Stimulated activated CD4-positive, alpha-beta T cell treated with anti-CD3 and anti-CD28 coated beads, Interleukin-4, amount 100 ng/mL, for 4 hours (primary cell): Measurements from ENCODE around the gene RBMS3.
"Not testable (repeated sequence)": the region's sequence is repeated elsewhere in the genome, so short reads cannot be mapped to it uniquely, and the experiment has no call there.

Source experiments
- DNase-seq, 2 experiments: peaks; one replicate each; pipeline ENCODE4 v3.0.0-alpha.2; 2020

The RBMS3 gene

DNA sequence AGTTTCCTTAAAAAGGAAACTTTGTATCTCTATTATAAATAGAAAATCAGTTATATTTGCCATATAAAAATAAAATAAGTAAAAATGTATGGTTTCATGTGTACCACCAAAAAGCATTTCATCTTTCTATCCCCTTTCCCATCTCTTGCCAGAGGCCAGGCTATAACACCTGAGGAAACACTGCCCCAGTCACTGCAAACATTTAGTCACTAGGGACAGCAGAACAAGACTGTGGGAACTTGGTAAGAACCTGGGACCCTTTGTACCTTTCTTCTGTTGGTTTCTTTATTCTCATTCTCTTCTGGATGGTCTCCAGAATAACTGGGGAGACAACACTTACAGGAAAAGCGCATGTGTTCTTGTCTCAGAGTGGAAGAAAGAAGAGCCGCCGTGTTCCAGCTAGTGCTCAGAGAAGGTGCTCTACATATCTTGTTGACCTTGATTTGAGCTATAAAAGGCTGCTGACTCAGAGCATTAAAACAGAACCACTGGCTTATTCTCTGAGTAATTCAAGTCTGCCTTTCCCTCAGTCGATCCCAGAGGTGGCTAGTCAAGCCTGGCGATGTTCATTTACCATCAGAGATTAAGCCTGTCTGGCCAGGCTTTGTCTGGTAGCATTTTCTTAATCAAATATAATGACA, 361.6 kb downstream of the RBMS3 start:
- no peak for DNase-seq

DNA sequence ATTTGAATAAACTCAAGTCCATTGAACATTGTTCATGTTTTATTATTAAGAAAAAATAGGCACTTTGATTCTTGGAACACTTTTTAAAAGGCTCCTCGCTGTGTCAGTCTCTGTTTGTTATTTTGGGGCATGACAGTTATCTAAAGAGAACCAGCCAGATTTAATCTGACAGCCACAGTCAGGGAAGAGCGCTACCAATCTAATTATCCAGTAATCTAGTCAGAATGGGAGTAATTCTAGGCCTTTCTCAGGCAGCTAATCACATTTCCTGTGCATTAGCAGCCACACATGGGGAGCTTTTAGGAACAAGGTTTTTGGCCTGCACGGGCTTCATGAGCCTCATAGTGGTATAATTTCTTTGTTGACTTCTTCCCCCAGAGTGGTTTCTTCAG, 362.2 kb downstream of the RBMS3 start:
- no peak for DNase-seq

DNA sequence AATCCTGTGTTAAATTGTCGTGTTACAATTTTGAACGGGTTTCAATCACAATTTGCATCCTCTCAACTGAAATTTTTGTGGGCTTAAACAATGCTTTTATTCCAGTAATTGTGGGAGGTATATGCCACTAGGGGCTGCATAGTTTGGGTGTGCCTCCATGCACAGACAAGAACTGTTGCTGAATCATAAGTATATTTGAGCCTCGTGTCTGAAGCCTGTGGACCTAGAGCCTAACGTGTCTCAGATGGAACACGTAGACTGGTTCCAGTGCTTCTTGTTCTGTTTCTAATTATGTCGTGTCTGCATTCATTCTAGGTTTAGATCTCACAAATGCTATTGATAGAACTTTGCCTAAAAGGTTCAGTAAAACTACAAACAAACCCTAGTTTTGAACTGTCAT, 363.4 kb downstream of the RBMS3 start:
- no peak for DNase-seq

DNA sequence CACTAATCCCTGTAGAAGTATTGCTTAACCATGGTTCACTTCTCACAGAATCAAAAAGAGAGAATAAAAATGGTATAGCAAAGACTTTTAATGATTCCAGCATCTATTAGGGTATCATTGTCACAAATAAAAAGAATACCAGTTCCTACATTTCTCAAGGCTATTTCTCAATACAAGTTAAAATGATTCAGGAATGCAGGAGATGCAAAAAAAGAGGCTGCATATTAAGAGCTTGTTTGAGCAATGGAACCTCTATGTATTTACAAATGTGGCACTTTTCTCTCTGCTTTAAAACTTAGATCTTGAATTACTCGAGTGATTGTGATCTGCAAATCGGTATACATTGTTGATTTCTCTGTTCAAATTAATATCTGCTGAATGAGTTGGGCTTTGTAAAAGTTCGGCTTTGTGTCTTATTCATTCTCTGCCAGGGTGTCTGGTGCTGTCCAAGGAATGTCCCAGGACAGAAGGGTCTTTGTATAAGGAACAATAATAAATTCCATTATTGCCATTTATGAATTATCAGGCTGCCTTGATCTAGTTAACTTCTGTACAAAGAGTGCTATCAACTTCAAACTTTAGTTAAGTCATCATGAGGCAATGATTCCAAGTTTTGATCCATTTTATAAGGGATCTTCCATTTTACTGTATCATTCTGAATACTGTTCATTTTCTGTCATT, 364.2 kb downstream of the RBMS3 start:
- DNase-seq = no peak

DNA sequence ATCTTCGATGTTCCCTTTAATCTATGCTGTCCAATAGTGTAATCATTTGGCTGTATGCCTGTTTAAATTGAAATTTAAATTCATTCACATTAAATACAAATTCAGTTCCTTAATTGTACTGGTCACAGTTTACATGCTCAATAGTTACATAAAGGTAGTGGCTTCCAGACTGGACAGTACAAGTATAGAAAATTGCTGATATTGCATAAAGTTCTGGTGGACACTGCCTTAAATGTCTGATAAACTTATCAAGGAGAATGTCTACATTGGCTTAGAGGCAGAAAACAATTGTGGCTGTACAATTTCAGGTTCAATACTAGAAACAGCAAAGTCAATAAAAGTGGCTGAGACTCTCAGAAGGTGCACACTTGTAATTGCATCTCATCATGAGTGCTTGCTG, 365.2 kb downstream of the RBMS3 start:
- DNase-seq = no peak

DNA sequence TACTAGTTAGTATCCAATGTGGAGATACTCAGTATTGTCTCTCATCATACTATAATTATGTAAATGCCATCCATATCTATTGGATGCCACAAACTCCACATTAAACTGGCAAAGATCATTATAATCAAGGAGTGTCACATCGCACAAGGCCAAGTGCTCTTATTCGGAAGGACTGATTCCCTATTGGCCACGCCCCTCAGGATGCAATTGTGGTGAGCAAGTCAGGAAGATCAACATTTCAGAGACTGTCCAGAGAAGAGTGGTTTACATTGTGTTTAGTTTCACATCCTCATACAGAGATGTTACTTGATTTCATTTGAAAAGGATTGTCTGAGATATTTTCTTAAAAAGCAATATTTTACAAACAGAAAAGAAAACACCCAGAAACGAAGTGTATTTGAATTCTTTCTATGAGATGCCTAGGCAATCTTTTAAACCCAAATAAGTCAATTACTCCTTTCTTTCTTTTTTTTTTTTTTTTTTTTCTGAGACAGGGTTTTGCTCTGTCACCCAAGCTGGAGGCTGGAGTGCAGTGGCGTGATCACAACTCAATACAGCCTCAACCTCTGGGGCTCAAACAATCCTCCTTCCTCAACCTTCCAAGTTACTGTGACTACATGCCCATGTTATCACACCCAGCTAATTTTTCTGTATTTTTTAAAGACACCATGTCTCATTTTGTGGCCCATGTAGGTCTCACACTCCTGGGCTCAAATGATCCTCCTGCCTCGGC, 369.1 kb downstream of the RBMS3 start:
- DNase-seq = no peak

DNA sequence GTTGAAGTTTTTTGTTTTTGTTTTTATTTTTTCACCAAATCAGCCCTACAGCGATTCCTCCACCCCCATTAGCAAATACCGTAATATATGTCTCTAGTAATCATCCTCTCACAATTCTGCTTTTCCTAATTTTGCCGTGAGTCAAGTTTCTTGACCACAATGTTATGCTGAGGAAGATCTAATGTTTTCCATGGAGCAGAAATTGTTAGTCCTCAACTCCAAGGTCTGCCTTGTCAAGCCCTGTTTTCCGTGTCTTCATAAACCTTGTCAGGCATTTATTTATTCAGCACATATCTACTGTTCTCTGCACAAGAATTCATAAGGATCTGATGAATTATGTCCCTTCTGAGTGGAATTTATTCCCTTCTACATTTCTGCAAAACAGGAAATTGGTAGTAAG, 372.8 kb downstream of the RBMS3 start:
- no peak for DNase-seq

DNA sequence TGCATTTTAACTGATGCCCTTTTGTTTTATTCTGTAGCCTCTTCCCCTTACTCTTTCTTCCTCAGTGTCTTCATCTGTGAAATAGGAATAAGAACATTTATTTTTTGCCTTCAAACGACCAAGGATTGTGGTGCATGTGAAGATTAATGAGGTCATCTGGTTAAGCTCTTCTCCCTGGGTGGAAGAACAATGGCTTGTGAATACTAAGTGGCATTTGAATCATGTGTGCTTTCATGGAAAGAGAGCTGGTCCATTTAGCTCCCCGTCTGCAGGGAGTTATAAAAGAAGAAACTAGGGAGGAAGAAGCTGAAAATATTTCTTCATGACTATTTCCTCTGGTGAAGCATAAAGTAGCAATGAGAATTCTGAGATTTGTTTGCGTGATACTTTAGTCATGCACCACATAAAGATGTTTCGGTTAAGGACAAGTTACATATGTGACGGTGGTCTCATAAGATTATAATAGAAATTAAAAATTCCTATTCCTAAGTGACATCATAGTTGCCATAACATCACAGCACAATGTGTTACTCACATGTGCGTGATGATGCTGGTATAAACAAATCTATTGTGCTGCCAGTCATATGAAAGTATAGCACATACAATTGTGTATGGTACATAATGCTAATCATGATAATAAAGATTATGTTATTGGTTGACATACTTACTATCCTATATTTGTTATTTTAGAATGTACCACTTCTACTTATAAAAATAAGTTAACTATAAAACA, 374.3 kb downstream of the RBMS3 start:
- no peak for DNase-seq

DNA sequence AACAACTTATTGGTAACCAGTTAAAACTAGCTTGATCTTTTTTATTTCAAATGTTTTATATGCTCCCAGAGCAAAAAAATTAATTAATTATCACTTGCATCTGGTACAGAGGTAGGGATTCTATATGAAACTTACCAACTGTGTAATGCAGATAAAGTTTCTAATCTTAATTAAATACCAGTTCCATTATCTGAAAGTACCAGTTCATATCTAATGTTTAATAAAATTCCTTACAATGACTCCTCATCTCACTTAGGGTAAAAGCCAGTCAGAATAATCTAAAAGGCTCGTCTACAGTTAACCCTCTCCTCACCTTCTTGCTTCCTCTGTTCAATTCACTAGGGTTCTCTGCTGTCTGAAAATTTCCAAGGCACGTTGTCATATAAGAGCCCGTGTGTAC, 384.8 kb downstream of the RBMS3 start:
- no peak for DNase-seq

DNA sequence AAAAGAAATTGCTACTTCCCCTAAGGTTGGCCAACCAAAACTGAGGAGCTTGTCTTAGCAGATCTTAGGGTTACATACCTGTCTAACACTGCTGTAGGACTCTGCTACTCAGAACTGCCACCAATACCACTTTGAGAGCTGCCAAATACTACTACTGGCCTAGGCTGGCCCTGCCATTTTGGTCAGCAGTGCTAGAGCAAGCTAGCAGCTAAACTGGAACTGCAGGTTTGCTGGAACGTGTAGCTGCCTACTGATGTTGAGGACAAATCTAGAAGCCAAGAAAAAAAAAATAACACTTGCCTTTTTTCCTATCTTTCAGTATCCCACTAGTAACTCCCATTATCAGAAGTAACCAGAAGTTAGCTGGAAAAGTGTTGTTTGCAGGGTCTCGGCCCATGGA, 387.4 kb downstream of the RBMS3 start:
- DNase-seq = no peak

DNA sequence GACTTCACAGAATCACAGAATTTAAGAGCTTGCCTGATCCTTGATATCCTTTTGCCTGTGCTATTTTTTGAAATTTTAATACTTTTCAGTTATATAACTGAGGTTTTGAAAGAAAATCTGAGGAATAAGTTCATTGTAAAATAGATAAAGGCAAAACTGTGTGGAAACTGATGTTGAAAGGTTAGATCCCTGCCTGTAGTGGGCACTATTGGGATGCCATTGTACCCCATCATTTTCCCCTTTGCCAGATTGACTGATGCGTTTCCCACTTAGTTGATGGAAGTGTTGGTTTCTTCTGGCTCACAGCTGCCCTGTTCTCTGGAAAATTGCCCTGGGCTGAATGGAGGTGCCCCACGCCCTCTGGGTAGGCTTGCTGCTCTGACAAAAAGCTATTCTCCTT, 387.9 kb downstream of the RBMS3 start:
- no peak for DNase-seq

DNA sequence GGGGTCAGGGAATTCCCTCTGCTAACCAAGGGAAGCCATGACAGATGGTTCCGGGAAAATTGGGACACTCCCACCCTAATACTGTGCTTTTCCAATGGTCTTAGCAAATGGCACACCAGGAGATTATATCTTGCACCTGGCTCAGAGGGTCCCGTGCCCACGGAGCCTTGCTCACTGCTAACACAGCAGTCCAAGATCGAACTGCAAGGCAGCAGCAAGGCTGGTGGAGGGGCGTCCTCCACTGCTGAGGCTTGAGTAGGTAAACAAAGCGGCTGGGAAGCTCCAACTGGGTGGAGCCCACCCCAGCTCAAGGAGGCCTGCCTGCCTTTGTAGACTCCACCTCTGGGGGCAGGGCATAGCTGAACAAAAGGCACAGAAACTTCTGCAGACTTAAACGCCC, 389.6 kb downstream of the RBMS3 start:
- not testable (repeated sequence) for DNase-seq

DNA sequence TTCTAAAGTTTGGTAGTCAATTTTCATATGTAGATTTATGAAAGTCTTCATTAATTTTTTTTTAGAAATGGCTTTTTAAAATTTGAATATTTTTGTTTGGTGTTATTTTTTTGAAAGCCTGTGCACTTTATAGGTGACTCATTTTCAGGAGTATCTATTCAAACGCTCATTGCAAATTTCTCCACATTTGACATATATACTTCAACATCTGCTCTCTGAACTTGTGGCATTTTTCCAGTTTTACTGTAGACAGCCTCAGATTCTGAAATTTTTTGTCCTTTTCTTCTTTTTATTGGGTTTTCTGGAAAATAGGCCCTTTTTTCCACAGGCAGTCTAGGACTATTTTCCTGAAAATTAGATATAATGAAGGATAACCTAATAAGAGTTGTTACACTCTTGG, 396.6 kb downstream of the RBMS3 start:
- DNase-seq = no peak

DNA sequence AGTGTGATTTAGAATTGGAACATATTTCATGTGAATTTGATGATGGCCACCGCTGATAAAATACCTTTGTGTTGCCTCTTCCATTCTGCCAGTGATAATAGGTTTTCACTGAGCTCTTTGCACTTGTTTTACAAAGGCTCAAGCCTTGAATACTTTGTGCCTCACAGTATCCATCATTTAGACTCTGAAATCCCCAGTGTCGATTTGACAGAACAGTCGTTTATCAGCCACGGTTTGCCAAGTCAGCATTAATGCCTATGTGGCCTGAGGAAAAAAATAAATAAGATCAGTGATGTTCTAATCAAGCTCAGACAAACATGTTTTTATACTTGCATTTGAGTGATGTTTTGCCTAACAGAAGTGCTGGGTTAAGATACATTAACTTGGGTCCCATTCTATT, 399.1 kb downstream of the RBMS3 start:
- DNase-seq = no peak

DNA sequence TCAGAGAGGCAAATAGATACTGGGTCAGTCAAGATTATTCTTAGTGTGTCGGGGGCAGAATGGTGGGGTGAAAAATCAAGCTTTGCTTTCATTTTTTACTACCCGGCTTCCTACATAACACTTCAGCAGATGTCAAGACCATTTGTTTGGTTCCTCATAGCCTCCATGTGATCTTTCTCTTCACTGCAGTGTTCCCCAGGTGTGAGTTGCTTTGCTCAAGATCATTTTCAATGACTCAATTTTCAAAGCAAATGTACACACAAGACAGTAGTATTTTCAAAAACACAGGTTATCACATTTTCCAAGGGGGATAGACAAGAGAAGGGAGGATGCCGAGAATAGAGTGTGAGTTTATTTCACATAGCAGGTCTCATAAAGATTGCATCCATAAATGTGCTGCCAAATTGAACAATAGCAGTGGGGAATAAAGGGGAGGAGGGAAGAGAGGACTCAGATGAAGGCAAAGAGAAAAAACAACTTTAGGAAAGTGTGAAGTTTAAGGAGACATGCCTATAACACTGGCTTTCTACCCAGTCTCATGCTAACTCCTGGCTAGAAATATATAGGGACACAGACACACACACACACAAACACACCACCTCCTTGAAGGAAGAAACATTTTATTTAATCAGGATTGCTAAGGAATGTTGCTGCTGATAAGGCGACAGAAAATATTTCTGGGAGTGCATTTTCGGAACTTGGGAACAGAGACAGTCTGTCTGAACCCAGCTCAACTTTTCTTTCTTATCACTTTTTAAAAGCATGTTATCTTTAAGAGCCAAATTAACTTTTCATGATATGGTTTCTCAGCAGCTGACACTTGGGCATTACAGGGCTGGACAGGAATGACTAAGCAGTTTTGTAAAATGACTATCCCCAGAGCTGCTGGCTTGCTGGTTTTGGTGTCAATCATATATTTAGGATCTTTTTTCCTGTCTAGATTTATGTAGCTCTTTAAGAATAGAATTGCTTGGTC, 402.4 kb downstream of the RBMS3 start:
- no peak for DNase-seq

DNA sequence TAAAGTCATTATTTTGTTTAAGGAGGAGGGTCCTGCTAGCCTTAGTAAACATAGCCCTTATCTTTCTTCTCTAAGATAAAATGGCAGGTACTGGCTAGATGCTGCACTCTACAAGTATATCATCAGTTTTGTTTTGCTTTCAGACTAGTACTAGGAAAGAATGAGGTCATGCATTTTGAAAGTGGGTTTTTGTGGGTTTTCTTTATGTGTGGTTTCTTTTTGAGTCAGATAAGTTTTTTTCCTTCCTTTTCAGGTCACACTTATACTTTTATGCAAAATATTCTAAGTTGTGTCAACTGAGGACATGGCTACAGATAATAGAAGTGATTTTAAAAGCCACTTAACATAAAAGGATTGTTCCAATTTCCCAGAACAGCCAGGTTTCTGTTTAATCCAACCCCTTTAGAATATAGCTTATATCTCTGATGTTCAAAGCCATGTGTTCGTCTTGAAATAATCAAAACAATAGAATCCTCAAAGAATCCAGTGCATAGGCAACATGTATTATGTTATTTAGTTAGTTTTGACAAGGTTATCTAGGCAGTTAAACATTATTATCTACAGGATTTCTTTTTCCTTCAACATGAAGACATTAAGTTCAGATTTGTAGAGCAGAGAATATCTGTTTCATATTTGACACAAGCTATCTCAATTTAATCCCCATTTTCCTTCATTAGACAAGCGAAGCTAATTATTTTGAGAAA, 406.2 kb downstream of the RBMS3 start:
- no peak for DNase-seq

DNA sequence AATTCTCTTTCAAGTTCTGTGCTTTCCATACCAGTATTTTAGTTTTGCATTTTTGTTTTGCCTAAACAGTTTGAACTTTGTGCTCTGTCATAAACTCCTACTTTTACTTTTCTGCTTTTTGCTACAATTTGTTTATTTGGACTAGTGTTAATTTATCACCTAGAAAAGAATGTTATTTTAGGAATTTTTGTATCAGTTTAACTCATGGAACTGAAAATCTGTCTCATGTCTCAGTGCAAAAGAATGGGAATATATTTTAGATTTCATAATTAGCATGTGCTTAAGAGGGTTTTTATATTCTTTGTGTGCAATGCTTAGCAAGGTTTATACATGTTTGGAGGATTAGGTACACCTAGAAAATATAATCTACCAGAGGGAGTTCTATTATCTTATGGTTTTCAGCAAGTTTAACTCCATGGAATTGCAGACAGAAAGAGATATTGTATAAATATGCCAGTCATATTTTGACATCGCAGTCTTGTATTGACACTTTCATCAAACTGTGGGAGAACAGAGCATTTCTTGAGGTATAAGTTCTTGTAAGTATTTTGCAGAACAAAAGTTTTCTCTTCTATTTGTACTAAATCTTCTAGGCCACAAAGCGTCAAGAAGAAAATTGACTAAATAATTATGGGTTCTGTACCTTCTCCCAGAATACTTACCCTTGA, 409.9 kb downstream of the RBMS3 start:
- no peak for DNase-seq

DNA sequence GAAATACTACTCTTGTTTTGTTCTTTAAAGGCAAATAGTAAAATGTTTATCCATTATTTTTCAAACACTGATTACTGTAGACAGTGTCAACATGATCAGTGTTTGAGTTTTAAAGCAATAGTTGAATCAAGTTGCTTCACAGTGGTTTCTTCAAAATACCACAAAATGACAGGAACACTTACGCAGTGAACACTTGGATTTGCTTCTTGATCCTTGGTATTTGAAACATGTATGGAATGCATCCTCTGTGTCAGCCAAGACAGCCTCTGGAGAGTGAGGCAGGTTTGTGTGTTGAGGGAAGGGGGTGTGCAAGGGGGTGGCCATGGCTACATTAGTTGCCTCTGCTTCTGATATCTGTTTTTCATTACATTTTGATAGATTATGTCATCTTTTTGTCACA, 413.0 kb downstream of the RBMS3 start:
- DNase-seq = no peak

DNA sequence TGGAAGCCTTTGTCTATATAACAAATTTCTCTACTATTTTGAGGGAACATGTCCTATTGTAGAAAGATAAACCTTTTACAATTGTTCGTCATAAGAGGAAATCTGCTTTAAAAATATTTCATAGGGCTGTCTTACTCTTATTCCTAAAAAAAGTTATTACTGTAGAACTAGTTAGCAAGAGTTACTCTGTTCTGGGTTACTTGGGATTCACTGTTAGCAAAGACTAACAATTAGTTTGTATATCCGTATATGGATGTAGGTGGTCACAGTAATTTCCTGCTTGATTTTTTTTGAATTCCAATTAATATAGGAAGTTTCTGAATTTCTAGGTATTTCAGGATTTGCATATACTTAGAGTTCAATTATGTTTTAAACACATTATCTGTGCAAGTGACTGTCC, 413.5 kb downstream of the RBMS3 start:
- DNase-seq = no peak

DNA sequence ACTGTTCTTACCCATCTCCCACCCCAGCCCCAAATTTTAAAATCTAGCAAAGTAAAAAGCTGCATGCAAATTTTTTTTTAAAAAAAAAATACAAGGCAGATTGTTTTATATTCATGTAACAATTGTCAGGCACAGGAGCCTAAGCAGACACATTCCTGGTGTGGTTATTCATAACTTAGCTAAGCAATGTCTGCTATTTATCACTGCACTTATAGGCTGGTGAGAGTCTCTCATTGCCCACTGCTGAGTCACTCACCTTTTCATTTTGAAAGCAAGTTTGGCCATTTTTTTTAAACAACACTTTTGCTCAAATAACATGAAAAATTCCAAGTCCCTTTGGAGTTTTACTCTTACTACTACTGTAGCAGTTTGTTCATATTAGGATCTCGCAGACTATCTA, 413.9 kb downstream of the RBMS3 start:
- DNase-seq = no peak

DNA sequence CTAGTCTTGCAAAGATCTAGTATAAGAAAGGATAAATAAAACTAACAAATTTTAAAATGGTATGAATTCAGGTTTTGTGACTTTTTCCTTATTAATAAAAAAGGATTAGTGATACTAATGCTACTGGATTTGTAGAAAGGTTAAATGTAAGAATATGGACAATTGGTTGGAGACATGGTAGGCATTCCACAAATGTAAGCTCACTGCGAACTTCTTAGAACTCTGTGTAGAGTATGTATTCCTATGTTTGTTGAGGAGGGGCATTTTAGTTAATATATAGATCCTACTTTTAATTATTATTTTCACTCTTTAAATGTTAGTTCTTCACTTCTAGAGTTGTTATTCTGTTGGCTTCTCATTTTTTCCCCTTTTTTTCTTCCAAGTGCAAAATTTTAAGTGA, 414.3 kb downstream of the RBMS3 start:
- DNase-seq = no peak
